Myocyte (in vitro differentiated cells): Measurements from ENCODE around the gene TBC1D20. TPM values are rescaled to one million over a fixed set of nuclear protein-coding genes. Genes with fewer than 3 reads are reported as not detected.
A peak's percentile ranks its signal among the peaks of the same experiment; 100 is the strongest.

ENCODE experiments used
- DNase-seq: peaks from one replicate; pipeline ENCODE4 v3.0.0-alpha.2; 2012; ENCODE audit warnings: low read depth
- total RNA-seq: library from RNA; depleted of rRNA; stranded (reverse); fragments of >200 nt; gene quantifications from 2 replicates; pipeline ENCODE4 v1.2.3, GENCODE V29; 2014

The TBC1D20 gene
- total RNA-seq, 1 donor from 2014 or later: 40.1 TPM

GRCh38 chr20:420721-421574 lies 41.4 kb downstream of the TBC1D20 start:
- no peak for DNase-seq

GRCh38 chr20:420166-420620 lies 42.1 kb downstream of the TBC1D20 start:
- DNase-seq: no peak

GRCh38 chr20:419556-420165 lies 42.7 kb downstream of the TBC1D20 start:
- no peak for DNase-seq

- no peak for DNase-seq
Measured at GRCh38 chr20:418858-419365, 43.4 kb downstream of the TBC1D20 start.

GRCh38 chr20:417801-418342 lies 44.5 kb downstream of the TBC1D20 start:
- DNase-seq: peak; percentile 70

GRCh38 chr20:416950-417800 lies 45.2 kb downstream of the TBC1D20 start:
- no peak for DNase-seq

GRCh38 chr20:415820-416322 lies 46.5 kb downstream of the TBC1D20 start:
- DNase-seq: no peak

- no peak for DNase-seq
Measured at GRCh38 chr20:414161-414560, 48.2 kb downstream of the TBC1D20 start.

GRCh38 chr20:412081-412480 lies 50.3 kb downstream of the TBC1D20 start:
- no peak for DNase-seq

- DNase-seq: peak; percentile 75
Measured at GRCh38 chr20:409697-410559, 52.4 kb downstream of the TBC1D20 start.

GRCh38 chr20:408843-409696 lies 53.3 kb downstream of the TBC1D20 start:
- DNase-seq: no peak

GRCh38 chr20:407953-408842 lies 54.1 kb downstream of the TBC1D20 start, which contains the start of gene RBCK1:
TSS of gene RBCK1 (plus strand) at chr20:408299. CDS start at chr20:408758, 459 bp downstream.
- peak; percentile 88 for DNase-seq

GRCh38 chr20:407133-407952 lies 55.0 kb downstream of the TBC1D20 start:
- DNase-seq: peak; percentile 78

- no peak for DNase-seq
Measured at GRCh38 chr20:406200-407132, 55.9 kb downstream of the TBC1D20 start.

GRCh38 chr20:404088-404487 lies 58.2 kb downstream of the TBC1D20 start:
- no peak for DNase-seq

- DNase-seq: no peak
Measured at GRCh38 chr20:403582-403957, 58.8 kb downstream of the TBC1D20 start.
